HL-60 (cell line): ENCODE measurements around the gene KRT38.

Source experiments
- DNase-seq, 2 experiments: peaks; one replicate each; pipeline ENCODE4 v3.0.0-alpha.2; 2010 to 2020; ENCODE audit warnings: low read depth in 1 of 2, low spot score in 1 of 2
- H3K27ac ChIP-seq: fragments of 250-450 bp; sonication (Bioruptor Pico); replicated peaks from 2 replicates; pipeline ENCODE4 v1.5.1; 2020; ENCODE audit warnings: mild to moderate bottlenecking, moderate library complexity
- H3K27me3 ChIP-seq: fragments of 250-450 bp; sonication (Bioruptor Pico); 2 replicates; pipeline ENCODE4 v1.5.1; 2021; ENCODE audit warnings: mild to moderate bottlenecking, moderate library complexity; ENCODE audit not compliant: insufficient read depth, poor library complexity, severe bottlenecking
- H3K4me3 ChIP-seq: replicated peaks from 2 replicates; pipeline ENCODE4 v1.5.1; 2011; ENCODE audit warnings: mild to moderate bottlenecking, control low read depth, low read length; ENCODE audit not compliant: insufficient read depth
- GABPA ChIP-seq: IDR thresholded peaks from 2 replicates; pipeline ENCODE4 v1.6.1; 2012; ENCODE audit warnings: low read depth
- POLR2AphosphoS5 ChIP-seq: IDR thresholded peaks from 2 replicates; pipeline ENCODE4 v1.6.1; 2012; ENCODE audit warnings: low read depth
- REST ChIP-seq: IDR thresholded peaks from 2 replicates; pipeline ENCODE4 v1.6.1; 2012; ENCODE audit warnings: low read depth; ENCODE audit not compliant: insufficient replicate concordance
- SPI1 ChIP-seq: IDR thresholded peaks from 2 replicates; pipeline ENCODE4 v1.6.1; 2012; ENCODE audit warnings: low read depth, mild to moderate bottlenecking, borderline replicate concordance
- TF ChIP-seq, protein P1 (sequence below): IDR thresholded peaks from one replicate; pipeline ENCODE4 v1.5.1; 2011; ENCODE audit warnings: low read length, control low read depth, inconsistent platforms; ENCODE audit not compliant: insufficient read depth

The KRT38 gene

DNA sequence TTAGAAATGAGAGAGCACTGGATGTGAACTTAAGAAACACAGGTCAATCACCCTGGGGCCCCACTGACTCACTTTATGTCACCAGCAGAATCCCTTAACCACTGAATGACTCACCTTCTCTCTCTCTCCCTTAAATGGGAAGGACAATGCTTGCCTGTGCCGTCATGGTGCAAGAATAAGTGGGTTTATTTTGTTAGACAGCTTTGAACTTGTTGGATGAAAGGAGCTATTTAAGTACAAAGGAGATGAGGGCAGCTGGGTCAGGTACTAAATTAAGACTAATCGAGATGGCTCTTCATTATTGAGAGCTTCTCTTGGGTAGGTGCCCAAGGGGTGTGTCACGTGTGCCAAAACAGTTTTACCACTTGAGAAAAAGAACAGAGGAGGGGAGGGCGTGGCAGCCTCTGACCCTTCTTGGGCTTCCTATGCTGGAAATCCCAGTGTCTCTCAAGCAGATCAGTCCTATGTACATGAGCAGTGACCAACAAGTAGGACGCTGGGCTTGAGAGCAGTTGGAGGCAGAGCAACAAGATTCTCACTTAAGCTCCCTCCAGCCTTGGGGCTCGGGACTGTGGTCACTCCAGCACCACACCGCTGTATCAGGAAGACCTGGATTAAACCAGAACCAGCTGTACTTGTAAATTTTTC lies 36.6 kb downstream of the KRT38 start:
- Histone ChIP-seq H3K4me3 (no peak overlapping the region), H3K27ac (no peak overlapping the region), H3K27me3 (no peaks in the 10 kb centered on the region)
- TF ChIP-seq, protein P1, sequence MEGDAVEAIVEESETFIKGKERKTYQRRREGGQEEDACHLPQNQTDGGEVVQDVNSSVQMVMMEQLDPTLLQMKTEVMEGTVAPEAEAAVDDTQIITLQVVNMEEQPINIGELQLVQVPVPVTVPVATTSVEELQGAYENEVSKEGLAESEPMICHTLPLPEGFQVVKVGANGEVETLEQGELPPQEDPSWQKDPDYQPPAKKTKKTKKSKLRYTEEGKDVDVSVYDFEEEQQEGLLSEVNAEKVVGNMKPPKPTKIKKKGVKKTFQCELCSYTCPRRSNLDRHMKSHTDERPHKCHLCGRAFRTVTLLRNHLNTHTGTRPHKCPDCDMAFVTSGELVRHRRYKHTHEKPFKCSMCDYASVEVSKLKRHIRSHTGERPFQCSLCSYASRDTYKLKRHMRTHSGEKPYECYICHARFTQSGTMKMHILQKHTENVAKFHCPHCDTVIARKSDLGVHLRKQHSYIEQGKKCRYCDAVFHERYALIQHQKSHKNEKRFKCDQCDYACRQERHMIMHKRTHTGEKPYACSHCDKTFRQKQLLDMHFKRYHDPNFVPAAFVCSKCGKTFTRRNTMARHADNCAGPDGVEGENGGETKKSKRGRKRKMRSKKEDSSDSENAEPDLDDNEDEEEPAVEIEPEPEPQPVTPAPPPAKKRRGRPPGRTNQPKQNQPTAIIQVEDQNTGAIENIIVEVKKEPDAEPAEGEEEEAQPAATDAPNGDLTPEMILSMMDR = no peak
- TF ChIP-seq GABPA (no peak), SPI1 (no peak), REST (no peak), POLR2AphosphoS5 (no peak)
- peak in 1 of 2 experiments; percentile 50 for DNase-seq

DNA sequence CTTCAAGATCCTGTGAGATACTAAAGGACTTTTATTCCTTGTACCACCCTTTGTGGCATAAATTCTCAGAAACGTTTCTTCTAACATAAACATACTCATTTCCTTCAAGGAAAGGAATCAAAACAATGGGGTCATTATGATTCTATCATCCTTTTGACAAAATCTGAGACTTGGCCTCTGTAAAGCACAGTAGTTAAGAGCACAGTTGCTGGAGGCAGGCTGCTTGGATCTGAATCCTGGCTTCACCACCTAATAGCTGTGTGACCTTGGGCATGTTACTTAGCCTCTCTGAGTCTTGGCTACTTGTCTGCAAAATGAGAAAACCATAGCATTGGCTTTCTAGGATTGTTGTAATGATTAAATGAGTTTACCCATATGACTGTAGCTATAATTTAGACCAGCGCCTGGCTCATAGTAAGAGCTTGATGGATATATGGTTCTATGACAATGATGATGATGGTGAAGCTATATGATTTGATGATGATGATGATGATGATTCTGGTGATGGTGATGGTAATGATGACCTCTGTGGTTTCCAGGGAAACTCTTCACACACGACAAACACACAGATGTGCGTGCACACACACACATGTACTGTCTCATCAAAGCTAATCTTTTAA lies 37.3 kb downstream of the KRT38 start:
- TF ChIP-seq POLR2AphosphoS5 (no peak), SPI1 (no peak), REST (no peak), GABPA (no peak)
- TF ChIP-seq, protein P1 = no peak
- Histone ChIP-seq H3K27ac (no peak overlapping the region), H3K27me3 (no peaks in the 10 kb centered on the region), H3K4me3 (no peak overlapping the region)
- DNase-seq = no peak

- H3K4me3 ChIP-seq = no peak overlapping the region
- H3K27ac ChIP-seq = no peak overlapping the region
- H3K27me3 ChIP-seq = no peaks in the 10 kb centered on the region
- TF ChIP-seq, protein P1 = no peak
- no peak for TF ChIP-seq POLR2AphosphoS5
- TF ChIP-seq GABPA = no peak
- TF ChIP-seq SPI1 = no peak
- no peak for TF ChIP-seq REST
- no peak for DNase-seq
These were observed 38.6 kb downstream of the KRT38 start for GRCh38 chr17:41402161-41402560.
